KMS-11 (cell line): Measurements from ENCODE around the gene METTL22.
"Not testable (repeated sequence)": the region's sequence is repeated elsewhere in the genome, so short reads cannot be mapped to it uniquely, and the experiment has no call there.

Experiments used
- H2AFZ ChIP-seq: fragments of 200-600 bp; sonication (generic); 2 replicates; pipeline ENCODE4 v1.6.1; 2016; ENCODE audit warnings: antibody characterized with exemption, mixed run types, low read depth
- H3K27ac ChIP-seq: fragments of 200-600 bp; sonication (generic); 2 replicates; pipeline ENCODE4 v1.6.1; 2016; ENCODE audit warnings: mild to moderate bottlenecking, mixed run types
- H3K27me3 ChIP-seq: fragments of 200-600 bp; sonication (generic); 2 replicates; pipeline ENCODE4 v1.6.1; 2017; ENCODE audit warnings: mild to moderate bottlenecking, low read depth, mixed run types, moderate library complexity; ENCODE audit not compliant: insufficient read depth
- H3K36me3 ChIP-seq: fragments of 200-600 bp; sonication (generic); 2 replicates; pipeline ENCODE4 v1.6.1; 2017; ENCODE audit warnings: mild to moderate bottlenecking, mixed run types; ENCODE audit not compliant: insufficient read depth
- H3K4me1 ChIP-seq: fragments of 200-600 bp; sonication (generic); 2 replicates; pipeline ENCODE4 v1.6.1; 2016; ENCODE audit warnings: mild to moderate bottlenecking, low read depth, mixed run types; ENCODE audit not compliant: poor library complexity, severe bottlenecking
- H3K4me2 ChIP-seq: fragments of 200-600 bp; sonication (generic); 2 replicates; pipeline ENCODE4 v1.7.0; 2016; ENCODE audit warnings: mild to moderate bottlenecking, mixed run types
- H3K4me3 ChIP-seq: fragments of 200-600 bp; sonication (generic); IDR thresholded peaks from 2 replicates; pipeline ENCODE4 v1.6.1; 2017; ENCODE audit warnings: low read depth, low read length, mixed read lengths; ENCODE audit not compliant: insufficient read depth
- H3K79me2 ChIP-seq: fragments of 200-600 bp; sonication (generic); 2 replicates; pipeline ENCODE4 v1.6.1; 2016; ENCODE audit warnings: low read depth, mixed run types; ENCODE audit not compliant: insufficient read depth
- H3K9ac ChIP-seq: fragments of 200-600 bp; sonication (generic); 2 replicates; pipeline ENCODE4 v1.6.1; 2016; ENCODE audit warnings: mild to moderate bottlenecking, mixed run types
- H4K20me1 ChIP-seq: fragments of 200-600 bp; sonication (generic); 2 replicates; pipeline ENCODE4 v1.6.1; 2016; ENCODE audit warnings: mild to moderate bottlenecking, mixed run types; ENCODE audit not compliant: insufficient read depth
- TF ChIP-seq, protein P1 (sequence below): fragments of 200-600 bp; sonication (generic); conservative IDR thresholded peaks from 2 replicates; pipeline ENCODE4 v1.6.1; 2017; ENCODE audit warnings: low read depth, mild to moderate bottlenecking, antibody characterized with exemption, low read length, moderate library complexity, mixed read lengths

The METTL22 gene

GRCh38 chr16:8646326-8647053, 25.0 kb downstream of the METTL22 start:
- H3K27me3 ChIP-seq = no peaks in the 10 kb centered on the region
- H3K79me2 ChIP-seq = no peaks in the 10 kb centered on the region
- no peak overlapping the region for H2AFZ ChIP-seq
- H3K4me2 ChIP-seq = no peak overlapping the region
- H3K4me1 ChIP-seq = no peaks in the 10 kb centered on the region
- H3K4me3 ChIP-seq = no peak overlapping the region
- H3K36me3 ChIP-seq = peaks cover 15% of the 10 kb centered on the region; the same call in 1 of the 2 replicates
- H3K9ac ChIP-seq = no peak overlapping the region
- H4K20me1 ChIP-seq = no peaks in the 10 kb centered on the region
- H3K27ac ChIP-seq = no peak overlapping the region
- TF ChIP-seq, protein P1, sequence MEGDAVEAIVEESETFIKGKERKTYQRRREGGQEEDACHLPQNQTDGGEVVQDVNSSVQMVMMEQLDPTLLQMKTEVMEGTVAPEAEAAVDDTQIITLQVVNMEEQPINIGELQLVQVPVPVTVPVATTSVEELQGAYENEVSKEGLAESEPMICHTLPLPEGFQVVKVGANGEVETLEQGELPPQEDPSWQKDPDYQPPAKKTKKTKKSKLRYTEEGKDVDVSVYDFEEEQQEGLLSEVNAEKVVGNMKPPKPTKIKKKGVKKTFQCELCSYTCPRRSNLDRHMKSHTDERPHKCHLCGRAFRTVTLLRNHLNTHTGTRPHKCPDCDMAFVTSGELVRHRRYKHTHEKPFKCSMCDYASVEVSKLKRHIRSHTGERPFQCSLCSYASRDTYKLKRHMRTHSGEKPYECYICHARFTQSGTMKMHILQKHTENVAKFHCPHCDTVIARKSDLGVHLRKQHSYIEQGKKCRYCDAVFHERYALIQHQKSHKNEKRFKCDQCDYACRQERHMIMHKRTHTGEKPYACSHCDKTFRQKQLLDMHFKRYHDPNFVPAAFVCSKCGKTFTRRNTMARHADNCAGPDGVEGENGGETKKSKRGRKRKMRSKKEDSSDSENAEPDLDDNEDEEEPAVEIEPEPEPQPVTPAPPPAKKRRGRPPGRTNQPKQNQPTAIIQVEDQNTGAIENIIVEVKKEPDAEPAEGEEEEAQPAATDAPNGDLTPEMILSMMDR = no peak

- Histone ChIP-seq H4K20me1 (no peaks in the 10 kb centered on the region), H3K27ac (no peak overlapping the region), H2AFZ (no peak overlapping the region), H3K27me3 (no peaks in the 10 kb centered on the region), H3K36me3 (peaks cover 4% of the 10 kb centered on the region; the same call in 1 of the 2 replicates), H3K4me3 (no peak overlapping the region), H3K4me2 (no peak overlapping the region), H3K4me1 (no peaks in the 10 kb centered on the region), H3K79me2 (no peaks in the 10 kb centered on the region), H3K9ac (no peak overlapping the region)
- TF ChIP-seq, protein P1 = no peak
These were observed 26.3 kb downstream of the METTL22 start for GRCh38 chr16:8647721-8648318.

DNA sequence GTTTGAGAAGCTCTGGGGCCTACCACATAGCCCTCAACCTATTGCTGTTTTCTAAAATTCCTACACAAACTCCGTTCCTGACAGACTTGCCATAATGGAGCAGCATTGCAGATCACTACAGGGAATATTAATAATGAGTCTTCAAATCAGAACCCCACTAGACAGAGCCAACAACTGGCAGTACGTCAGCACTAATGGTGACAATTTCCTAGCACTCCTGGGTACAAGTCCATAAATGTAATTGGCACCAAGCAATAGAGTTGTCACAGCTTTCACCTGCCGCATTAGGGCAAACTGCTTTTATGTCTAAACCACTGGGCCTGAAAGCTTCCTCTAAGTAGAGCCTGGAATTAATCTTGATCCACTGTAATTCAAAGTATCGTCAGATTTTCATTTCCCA, 27.4 kb downstream of the METTL22 start:
- Histone ChIP-seq H4K20me1 (no peaks in the 10 kb centered on the region), H3K36me3 (peaks cover 3% of the 10 kb centered on the region; the same call in 1 of the 2 replicates), H3K79me2 (no peaks in the 10 kb centered on the region), H3K4me1 (no peaks in the 10 kb centered on the region), H3K4me3 (no peak overlapping the region), H2AFZ (no peak overlapping the region), H3K27ac (no peak overlapping the region), H3K9ac (no peak overlapping the region), H3K4me2 (no peak overlapping the region), H3K27me3 (no peaks in the 10 kb centered on the region)
- TF ChIP-seq, protein P1 = no peak

DNA sequence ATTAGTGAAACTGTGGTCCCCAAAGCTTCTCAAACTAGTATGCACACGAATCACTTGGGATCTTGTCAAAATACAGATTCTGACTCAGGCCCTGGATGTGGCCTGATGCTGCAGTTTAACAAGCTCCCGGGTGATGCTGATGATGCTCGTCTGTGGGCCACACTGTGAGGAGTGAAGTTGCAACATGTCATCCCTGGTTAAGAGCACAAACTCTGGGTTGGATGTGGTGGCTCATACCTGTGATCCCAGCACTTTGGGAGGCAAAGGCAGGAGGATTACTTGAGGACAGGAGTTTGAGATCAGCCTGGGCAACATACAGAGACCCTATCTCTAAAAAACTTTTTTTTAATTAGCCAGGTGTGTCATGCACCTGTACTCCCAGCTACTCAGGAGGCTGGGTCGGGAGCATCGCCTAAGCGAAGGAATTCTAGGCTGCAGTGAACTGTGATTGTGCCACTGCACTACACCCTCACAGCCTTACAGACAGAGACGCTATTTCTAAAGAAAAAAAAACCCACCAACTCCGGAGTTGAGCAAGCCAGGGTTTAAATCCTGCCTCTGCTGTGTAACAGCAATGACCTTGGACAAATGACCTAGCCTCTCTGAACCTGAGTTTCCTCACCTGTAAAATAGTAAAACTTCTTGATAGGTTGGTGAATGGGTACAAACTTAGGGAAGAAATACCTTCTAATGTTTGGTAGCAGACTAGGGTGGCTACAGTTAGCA, 28.5 kb downstream of the METTL22 start:
- no peaks in the 10 kb centered on the region for H3K27me3 ChIP-seq
- H2AFZ ChIP-seq = no peak overlapping the region
- no peak overlapping the region for H3K27ac ChIP-seq
- H4K20me1 ChIP-seq = no peaks in the 10 kb centered on the region
- no peaks in the 10 kb centered on the region for H3K79me2 ChIP-seq
- H3K4me3 ChIP-seq = no peak overlapping the region
- H3K4me2 ChIP-seq = no peak overlapping the region
- no peaks in the 10 kb centered on the region; the same call in 1 of the 2 replicates for H3K36me3 ChIP-seq
- H3K9ac ChIP-seq = no peak overlapping the region
- TF ChIP-seq, protein P1 = no peak
- peaks cover 9% of the 10 kb centered on the region for H3K4me1 ChIP-seq

GRCh38 chr16:8651958-8652357, 30.5 kb downstream of the METTL22 start:
- not testable (repeated sequence) for H2AFZ ChIP-seq, H3K4me3 ChIP-seq, H3K79me2 ChIP-seq, H3K36me3 ChIP-seq, H3K27ac ChIP-seq, H4K20me1 ChIP-seq, H3K4me2 ChIP-seq, H3K27me3 ChIP-seq, H3K9ac ChIP-seq
- H3K4me1 ChIP-seq = peaks cover 15% of the 10 kb centered on the region
